Retina (tissue), 1 donor: ENCODE data around the gene ANKRD44.

Experiments
- DNase-seq: peaks from one replicate; pipeline ENCODE4 v3.0.0-alpha.2; 2016

Gene ANKRD44

DNA sequence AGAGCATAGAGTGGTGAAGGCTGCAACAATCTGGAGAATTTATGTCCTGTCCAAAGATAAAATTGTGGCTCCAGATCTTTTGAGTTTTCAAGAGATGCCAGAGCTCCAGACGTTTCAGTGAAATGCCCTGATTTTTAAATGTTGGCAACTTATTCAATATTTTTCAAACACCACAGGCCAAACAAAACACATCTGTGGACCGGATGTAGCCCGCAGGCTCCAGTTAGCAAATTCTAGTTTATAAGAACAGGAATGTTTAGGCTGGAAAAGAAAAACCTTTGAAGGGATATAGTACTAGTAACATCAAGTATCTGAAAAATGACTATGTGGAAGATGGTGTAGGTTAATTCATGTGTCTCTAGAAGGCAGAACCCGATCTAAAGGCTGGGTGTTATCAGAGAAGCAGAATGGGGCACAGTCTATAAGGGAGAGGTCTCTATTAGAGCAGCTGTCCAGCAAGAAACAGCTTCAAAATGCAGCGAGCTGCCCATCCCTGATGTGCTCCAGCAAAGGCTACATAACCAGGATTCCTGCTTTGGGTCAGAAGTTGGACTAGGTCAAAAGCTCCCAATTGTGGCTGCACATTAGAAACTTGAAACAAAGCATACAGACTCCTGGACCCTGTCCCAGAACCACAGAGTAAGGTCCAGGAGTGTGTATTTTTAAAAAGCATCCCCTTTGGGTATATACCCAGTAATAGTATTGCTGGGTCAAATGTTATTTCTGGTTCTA is 105.9 kb downstream of the ANKRD44 start:
- DNase-seq: no peak

- no peak for DNase-seq
These were observed 108.7 kb downstream of the ANKRD44 start for GRCh38 chr2:197201874-197202273.

DNA sequence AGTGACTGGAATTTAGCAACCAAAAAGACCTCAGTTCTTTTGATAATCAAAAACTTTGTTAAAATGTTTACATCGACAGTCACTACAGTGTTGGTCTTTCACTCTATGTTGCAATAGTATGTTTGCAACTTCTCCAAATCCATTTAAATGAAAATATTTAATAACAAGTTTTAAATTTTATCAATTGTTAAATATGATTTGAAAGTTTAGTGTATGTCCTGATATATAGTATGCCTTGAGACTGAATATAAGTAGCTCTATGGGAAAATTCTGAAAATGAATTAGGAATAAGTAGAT is 109.9 kb downstream of the ANKRD44 start:
- DNase-seq: no peak

- DNase-seq: no peak
These were observed 110.4 kb downstream of the ANKRD44 start for GRCh38 chr2:197200051-197200761.

GRCh38 chr2:197198890-197199289 is 111.7 kb downstream of the ANKRD44 start:
- DNase-seq: no peak

- DNase-seq: no peak
These were observed 112.7 kb downstream of the ANKRD44 start for GRCh38 chr2:197197895-197198311.

GRCh38 chr2:197196541-197197180 is 113.9 kb downstream of the ANKRD44 start:
- DNase-seq: no peak

DNA sequence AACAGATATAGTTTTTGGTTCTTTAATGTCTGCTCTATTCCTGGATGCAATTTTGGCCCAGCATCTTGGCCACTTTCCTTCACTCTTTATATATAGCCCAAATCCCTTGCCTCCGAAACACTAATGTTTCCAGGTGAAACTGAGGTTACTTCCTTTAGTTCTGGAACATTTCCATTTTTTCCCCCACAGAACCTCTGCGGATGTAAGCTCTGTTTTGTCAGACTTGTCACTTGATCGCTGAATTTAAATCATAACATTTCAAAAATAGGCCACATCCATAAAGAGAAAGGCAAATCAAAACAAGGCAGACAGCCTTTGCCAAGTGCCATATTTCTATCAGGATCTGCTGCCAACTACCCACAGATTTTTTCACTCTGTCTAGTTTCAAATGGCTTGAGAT is 115.1 kb downstream of the ANKRD44 start:
- no peak for DNase-seq

DNA sequence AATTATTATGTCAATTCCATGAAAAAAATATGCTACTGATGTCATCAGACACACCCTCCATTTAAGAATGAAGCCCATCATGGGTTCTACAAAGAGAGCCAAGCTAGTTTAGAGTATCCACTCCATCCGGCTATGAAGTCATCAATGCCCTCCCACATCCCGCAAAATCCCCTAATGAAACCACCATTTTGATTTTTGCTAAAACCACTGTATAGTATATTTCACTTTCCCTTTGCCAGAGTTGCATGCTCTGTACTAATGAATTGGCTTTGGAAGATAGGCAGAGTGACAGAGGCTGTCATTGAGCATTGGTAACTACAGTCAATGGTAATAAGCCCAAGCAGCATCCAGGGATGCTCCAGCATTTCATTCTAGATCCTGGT is 118.6 kb downstream of the ANKRD44 start:
- DNase-seq: no peak

DNA sequence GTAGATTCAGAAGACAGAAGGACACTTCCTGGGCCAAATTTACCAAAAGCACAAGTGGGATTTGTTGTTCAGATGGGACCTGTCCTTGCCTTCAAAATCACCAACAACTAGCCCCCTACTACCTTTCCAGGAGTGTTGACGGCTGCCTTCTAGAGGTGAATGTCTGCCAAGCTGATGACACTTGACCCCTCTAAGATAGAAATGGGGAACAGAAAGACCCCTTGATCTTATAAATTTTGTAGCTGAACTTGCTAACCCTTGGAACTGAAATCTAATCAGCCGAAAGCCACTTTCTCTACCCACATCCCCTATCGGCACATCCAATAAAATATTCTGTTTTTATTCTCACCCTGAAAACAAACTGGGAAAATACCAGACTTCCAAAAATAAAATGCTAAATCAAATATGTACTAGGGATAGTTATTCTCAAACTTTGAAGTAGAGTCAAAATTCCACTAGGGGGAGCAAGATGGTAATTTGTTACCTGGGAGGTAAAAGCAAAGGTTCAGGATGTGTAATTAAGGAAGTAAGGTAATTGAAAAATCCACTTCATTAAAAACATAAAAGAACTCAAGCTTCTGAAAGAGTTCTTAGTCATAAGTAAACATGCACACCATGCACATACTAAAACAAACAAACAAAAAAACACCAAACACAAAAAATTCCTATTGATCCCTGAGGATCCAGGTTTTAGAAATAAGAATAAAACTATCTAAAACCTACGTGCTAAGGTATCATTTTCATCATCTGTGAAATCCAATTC is 119.2 kb downstream of the ANKRD44 start:
- peak; percentile 12 for DNase-seq

DNA sequence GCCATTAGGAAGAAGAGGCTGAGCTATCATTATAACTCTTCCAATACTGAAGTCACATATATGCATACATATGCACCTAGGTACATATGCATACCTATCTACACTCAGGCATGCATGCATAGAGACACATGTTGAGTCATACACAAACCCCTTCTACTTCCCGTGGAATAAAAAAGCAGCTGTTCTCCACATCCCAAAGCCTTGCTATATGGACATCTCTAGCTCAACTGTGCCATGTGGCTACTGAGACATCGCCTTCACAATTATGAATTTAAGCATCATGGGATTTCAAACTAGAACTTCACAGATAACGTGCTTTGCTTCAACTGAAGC is 120.5 kb downstream of the ANKRD44 start:
- no peak for DNase-seq

GRCh38 chr2:197189426-197190099 is 121.0 kb downstream of the ANKRD44 start:
- no peak for DNase-seq

- no peak for DNase-seq
These were observed 124.9 kb downstream of the ANKRD44 start for GRCh38 chr2:197185676-197186075.

DNA sequence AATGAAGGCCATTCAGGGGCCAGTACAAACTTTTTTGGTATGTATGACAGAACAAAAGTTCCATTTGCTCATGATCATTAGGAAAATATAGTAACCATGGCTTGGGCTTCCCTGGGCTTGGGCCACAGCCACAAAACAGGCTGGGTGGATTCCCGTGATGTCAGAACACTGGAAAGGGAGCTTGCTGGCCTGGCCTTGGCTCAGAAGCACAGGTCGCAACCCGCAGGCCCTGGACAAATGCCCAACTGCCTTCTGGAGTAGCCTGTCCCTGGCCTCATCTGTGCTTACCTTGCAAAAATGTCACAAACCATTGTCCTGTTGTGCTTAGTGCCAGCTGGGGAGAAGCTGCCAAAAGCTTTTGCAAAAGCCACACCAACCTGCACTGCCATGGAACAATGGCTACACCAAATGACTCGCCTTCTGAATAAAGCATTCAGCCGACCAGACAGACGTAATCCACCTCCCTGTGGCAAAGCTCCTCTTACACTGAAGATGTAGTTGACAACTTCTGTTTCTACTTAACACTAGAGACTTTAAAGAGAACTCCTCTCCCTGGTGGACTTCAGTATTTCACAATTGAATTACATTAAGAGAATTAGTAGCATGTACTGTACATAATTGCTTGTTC is 125.5 kb downstream of the ANKRD44 start:
- DNase-seq: no peak

DNA sequence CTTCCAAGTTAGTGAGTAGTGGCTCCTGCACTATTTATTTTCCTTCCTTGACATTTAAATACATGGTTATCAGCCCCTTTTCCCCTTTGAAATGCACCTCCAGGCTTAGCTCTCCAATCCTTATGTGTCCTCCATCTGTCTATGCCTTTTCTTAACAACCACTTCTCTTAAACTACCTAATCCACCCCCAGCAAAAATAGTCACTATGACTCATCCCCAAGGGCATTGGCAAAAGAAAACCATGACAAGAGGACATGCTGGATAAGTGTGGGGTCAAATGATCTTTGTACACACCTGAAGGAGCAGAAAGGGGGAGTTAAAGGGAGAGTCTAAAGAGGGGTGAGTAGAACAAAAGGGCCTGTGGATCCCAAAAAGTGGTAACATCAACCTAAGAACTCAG is 127.2 kb downstream of the ANKRD44 start:
- no peak for DNase-seq

DNA sequence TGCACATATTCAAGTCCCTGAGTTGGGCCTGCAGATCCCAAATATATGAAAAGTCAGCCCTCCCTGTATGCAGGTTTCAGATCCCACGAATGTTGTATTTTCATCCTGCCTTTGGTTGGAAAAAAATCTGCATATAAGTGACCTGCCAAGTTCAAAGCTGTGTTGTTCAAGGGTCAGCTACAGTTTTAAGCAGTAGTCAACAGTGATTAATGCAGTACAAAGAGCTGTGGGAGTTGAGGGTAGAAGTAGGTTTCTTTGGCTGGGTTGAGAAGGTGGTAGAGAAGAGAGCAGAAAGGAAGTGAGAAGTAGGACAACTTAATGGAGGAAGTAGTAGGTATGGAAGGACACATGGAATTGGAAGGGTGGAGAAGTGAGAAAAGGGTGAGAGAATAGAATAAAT is 127.9 kb downstream of the ANKRD44 start:
- no peak for DNase-seq

- DNase-seq: no peak
These were observed 129.1 kb downstream of the ANKRD44 start for GRCh38 chr2:197181491-197181890.

DNA sequence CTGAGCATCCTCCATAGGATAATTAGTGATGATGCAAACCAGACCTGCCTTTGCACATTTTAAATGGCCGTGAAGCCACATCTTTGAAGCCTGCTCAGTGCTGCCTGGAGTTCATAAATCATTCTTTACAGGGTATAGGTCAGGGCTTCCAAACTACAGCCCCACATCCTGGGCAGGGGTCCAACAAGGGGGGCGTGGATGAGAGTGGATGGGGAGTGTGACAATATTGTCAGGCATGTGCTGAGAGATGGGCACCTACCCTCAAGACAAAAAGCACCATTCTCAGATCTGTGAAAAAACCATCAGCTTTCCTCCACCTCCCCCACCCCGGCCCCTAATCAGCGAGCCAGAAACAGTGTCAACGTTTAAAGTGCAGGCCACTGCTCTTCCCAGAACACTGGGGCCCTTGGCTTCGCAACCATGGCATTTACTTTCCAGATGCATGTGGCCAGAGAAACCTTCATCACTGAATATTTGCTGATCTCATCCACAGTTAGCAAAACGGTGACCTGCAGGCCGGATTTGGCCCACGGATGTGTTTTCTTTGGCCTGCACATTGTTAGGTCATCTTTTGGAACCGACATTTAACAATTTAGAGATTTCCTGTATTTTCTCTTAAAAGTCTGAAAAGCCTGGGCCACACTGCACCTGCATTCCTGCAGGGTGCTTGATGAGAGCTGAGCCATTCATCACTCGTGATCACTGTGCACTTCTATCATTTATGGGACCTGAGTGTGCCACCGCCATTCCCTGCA is 130.7 kb downstream of the ANKRD44 start:
- DNase-seq: no peak

DNA sequence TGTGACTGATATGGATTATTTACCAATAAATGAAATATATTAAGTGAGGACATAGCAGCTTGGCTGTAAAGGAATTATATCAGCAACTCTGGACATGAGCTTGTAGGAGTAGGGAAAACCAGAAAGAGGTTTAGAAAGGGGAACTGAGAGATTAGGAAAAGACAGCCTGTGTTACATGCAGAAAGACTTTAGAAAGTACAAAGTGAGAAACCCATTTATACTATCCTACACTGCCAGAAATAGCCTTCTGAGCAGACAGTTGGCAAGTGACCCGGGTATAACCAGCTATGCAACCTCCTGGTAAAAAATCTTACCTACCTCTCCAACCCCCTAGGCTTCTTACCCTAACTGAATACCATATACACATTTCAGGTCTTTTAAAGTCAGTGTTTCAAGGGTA is 134.1 kb downstream of the ANKRD44 start:
- DNase-seq: no peak

GRCh38 chr2:197174539-197175094 is 136.0 kb downstream of the ANKRD44 start:
- DNase-seq: no peak

- DNase-seq: no peak
These were observed 139.0 kb downstream of the ANKRD44 start for GRCh38 chr2:197171582-197171981.

GRCh38 chr2:197170208-197170607 is 140.4 kb downstream of the ANKRD44 start:
- no peak for DNase-seq
